LoVo (cell line): ENCODE measurements around the gene APOL1.
"Not testable (repeated sequence)": the region's sequence is repeated elsewhere in the genome, so short reads cannot be mapped to it uniquely, and the experiment has no call there.

Source experiments
- DNase-seq: peaks from one replicate; pipeline ENCODE4 v3.0.0-alpha.2; 2016; ENCODE audit warnings: low spot score

Gene APOL1

GRCh38 chr22:36271231-36271630, 18.3 kb downstream of the APOL1 start:
- not testable (repeated sequence) for DNase-seq

- DNase-seq, result not testable (repeated sequence)
These were observed 19.0 kb downstream of the APOL1 start for GRCh38 chr22:36271951-36272350.

GRCh38 chr22:36274531-36274930, 21.6 kb downstream of the APOL1 start:
- DNase-seq, result no peak

GRCh38 chr22:36277482-36278291, 24.8 kb downstream of the APOL1 start:
- DNase-seq, result peak; percentile 61

- DNase-seq, result no peak
These were observed 26.3 kb downstream of the APOL1 start for GRCh38 chr22:36279219-36279666.

- no peak for DNase-seq
These were observed 27.4 kb downstream of the APOL1 start for GRCh38 chr22:36280379-36280778.

- DNase-seq, result no peak
These were observed 28.9 kb downstream of the APOL1 start for GRCh38 chr22:36281781-36282327.

- DNase-seq, result no peak
These were observed 29.4 kb downstream of the APOL1 start for GRCh38 chr22:36282328-36282831.

GRCh38 chr22:36284171-36284571, 31.2 kb downstream of the APOL1 start:
- DNase-seq, result no peak

- no peak for DNase-seq
These were observed 32.1 kb downstream of the APOL1 start for GRCh38 chr22:36285017-36285416.

- DNase-seq, result no peak
These were observed 32.6 kb downstream of the APOL1 start for GRCh38 chr22:36285545-36285944.

- DNase-seq, result peak; percentile 45
These were observed 33.4 kb downstream of the APOL1 start for GRCh38 chr22:36286096-36286957.

GRCh38 chr22:36287881-36288515, 35.1 kb downstream of the APOL1 start:
- DNase-seq, result no peak

- no peak for DNase-seq
These were observed 35.9 kb downstream of the APOL1 start for GRCh38 chr22:36288571-36289405.

GRCh38 chr22:36289406-36289870, 36.5 kb downstream of the APOL1 start:
- DNase-seq, result no peak

- not testable (repeated sequence) for DNase-seq
These were observed 37.0 kb downstream of the APOL1 start for GRCh38 chr22:36289948-36290371.

GRCh38 chr22:36290391-36291075, 37.6 kb downstream of the APOL1 start:
- not testable (repeated sequence) for DNase-seq

GRCh38 chr22:36291831-36292740, 39.2 kb downstream of the APOL1 start:
- no peak for DNase-seq
